Astrocyte of the spinal cord (primary cell): ENCODE measurements around the gene CLIP2.

Experiments
- DNase-seq: peaks from one replicate; pipeline ENCODE4 v3.0.0; 2011; ENCODE audit warnings: low read depth, low spot score
- H3K4me3 ChIP-seq: 2 replicates; pipeline ENCODE4 v1.5.1; 2011; ENCODE audit warnings: low read depth, mild to moderate bottlenecking, low read length, moderate library complexity
- in situ Hi-C: cut with HindIII; loops from 2 replicates; pipeline ENCODE4 v1.10.0; 2017; ENCODE audit warnings: low sequenced_read_pairs
- TF ChIP-seq, protein P1 (sequence below): IDR thresholded peaks from 2 replicates; pipeline ENCODE4 v1.5.1; 2012; ENCODE audit warnings: low read depth, mild to moderate bottlenecking, low read length, inconsistent platforms

CLIP2 gene

DNA sequence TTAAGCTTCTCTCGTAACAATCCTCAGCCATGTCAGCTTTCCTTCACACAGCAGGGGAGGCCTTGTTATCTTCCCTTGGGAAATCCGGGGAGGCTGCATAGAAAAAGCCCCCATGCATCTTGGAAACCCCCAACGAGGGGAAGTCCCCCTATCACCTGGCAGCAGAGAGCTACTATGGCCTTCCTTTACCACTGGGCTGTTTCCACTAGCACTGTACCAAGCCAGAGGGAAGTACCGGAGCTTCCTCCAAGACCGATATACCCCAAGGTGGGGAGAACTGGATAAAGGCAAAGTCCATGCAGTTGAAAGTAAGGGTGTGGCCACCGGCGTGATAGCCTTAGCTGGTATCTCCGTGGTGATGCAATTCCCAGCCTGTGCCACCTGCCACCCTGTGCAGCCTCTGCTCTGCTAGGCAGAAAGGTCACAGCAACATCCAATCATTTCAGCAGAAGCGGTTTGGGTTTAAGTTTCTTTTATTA is 4.4 kb upstream of the CLIP2 start:
- TF ChIP-seq, protein P1, sequence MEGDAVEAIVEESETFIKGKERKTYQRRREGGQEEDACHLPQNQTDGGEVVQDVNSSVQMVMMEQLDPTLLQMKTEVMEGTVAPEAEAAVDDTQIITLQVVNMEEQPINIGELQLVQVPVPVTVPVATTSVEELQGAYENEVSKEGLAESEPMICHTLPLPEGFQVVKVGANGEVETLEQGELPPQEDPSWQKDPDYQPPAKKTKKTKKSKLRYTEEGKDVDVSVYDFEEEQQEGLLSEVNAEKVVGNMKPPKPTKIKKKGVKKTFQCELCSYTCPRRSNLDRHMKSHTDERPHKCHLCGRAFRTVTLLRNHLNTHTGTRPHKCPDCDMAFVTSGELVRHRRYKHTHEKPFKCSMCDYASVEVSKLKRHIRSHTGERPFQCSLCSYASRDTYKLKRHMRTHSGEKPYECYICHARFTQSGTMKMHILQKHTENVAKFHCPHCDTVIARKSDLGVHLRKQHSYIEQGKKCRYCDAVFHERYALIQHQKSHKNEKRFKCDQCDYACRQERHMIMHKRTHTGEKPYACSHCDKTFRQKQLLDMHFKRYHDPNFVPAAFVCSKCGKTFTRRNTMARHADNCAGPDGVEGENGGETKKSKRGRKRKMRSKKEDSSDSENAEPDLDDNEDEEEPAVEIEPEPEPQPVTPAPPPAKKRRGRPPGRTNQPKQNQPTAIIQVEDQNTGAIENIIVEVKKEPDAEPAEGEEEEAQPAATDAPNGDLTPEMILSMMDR: no peak
- no peak for DNase-seq
- in situ Hi-C loops: no loop called here
- no peak overlapping the region for H3K4me3 ChIP-seq

DNA sequence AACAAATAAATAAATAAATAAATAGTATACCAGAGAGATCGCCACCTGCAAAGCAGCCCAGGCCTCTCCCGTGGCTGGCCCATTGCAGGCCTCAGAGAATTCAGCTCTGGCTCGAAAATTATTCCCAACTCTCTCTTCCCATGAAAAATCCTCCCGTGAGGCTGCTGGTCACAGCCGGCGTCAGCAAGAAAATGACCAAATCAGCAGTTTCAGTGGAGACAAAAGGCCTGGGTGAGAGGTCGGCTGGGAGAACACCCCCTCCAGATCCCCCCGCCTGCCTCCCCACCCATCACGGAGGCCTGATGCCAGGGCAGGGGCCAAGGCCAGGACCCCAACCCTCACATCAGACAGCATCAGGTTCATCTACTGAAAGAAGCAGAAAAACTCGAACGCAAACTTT is 3.1 kb upstream of the CLIP2 start:
- in situ Hi-C loops: no loop called here
- no peak for DNase-seq
- H3K4me3 ChIP-seq: no peak overlapping the region

DNA sequence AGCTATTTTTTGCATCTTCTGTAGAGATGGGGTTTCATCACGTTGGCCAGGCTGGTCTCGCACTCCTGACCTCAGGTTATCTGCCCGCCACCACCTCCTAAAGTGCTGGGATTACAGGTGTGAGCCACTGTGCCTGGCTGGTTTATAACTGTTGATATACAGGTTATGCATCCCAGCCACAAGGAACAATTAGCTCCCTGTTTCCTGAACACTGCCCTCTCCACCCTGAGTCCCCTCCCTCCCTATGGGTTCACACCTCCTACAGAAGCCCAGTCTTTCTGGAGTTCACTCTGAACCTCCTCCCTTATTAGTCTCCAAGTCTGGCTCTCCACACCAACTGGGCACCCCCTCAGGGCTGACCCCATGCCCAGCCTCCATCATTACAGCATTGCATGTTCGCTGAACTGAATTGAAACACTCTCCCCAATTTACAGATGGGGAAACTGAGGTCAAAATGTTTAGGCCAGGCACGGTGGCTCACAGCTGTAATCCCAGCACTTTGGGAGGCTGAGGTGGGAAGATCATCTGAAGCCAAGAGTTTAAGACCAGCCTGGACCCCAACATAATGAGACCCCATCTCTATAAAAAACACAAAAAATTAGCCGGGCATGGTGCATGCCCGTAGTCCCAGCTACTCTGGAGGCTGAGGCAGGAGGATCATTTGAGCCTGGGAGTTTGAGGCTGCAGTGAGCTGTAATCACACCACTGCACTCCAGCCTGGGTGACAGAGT is 1.7 kb upstream of the CLIP2 start:
- in situ Hi-C loops: no loop called here
- TF ChIP-seq, protein P1: no peak
- no peak overlapping the region for H3K4me3 ChIP-seq
- no peak for DNase-seq

More for the DNA sequence above, 3.1 kb upstream of the CLIP2 start:
- TF ChIP-seq, protein P1: no peak

DNA sequence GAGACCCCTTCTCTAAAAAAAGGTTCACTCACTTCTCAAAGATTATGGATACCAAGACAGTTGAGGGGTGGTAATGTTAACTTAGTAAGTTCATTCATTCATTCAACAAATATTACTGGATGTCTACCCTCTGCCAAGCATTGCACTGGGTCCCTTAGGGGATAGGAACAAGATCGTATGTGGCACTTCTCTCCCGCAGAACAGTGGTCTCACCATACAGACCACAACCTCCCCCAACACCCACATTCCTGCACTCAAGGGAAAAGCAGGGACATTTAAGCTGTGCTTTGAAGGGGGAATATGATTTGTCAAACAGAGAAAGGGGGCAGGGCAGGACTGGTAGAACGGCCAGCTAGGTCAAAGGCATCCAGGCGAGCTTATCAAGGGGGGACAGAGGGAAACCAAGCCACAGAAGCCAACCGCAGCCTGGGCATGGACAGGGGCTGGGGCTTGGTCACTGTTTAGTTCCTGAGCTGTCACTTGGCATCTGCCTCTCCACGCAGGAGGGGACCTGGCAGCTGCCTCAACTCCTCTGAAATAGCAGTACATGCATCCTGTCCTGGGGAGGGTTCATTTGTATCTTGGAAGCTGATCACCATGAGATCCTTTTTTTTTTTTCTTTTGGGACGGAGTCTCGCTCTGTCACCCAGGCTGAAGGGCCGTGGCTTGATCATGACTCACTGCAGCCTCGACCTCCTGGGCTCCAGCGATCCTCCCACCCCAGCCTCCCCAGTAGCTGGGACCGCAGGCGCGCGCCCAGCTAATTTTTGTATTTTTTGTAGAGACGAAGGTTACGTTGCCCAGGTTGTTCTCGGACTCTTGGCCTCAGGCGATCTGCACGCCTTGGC is 949 bp upstream of the CLIP2 start:
- in situ Hi-C loops: no loop called here
- DNase-seq: peak; percentile 13
- TF ChIP-seq, protein P1: no peak
- H3K4me3 ChIP-seq: no peak overlapping the region

DNA sequence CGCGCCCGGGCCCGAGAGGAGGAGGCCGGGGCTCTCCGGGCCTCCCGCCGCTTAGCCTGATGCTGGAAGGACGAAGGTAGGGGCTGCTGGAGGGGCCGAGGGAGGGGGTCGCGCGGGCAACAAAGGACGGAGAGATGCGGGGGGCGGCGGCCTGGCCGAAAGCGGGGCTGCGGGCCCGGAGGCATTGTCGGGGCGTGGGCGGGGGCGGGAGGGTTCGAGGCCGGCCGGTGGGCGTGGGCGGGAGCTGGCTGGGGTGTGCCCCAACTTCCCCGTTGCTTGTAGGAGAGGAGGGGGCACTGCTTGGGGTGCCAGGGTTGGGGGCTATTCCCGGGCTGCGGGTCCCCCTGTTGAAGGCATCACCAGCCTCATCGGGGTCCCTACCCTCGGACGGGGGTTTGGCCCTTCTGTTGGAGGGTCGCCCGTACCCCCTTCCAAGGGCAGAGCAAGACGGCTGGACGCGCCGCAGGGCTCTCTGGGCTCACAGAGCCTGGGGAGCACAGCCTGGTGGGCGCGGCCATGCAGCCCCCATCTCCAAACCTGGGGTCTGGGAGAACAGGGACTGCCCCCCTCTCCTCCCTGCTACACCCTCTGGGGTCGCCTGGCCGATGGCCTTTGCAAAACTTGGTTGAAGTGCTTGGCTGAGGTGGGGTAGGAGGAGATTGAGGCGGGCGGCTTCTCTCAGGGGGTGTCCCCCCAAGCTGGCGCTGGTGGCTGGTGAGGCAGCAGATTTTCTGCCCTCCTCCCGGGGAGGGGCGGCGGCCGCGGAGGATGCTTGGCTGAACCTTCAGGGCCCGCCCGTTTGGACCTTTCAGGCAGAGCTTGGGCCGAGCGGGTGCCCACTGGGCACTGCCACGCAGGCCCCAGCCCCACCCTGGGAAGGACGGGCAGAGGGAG is 699 bp downstream of the CLIP2 start:
- DNase-seq: no peak
- H3K4me3 ChIP-seq: peak overlapping the region; percentile 80
- in situ Hi-C loops: no loop called here
- TF ChIP-seq, protein P1: no peak

DNA sequence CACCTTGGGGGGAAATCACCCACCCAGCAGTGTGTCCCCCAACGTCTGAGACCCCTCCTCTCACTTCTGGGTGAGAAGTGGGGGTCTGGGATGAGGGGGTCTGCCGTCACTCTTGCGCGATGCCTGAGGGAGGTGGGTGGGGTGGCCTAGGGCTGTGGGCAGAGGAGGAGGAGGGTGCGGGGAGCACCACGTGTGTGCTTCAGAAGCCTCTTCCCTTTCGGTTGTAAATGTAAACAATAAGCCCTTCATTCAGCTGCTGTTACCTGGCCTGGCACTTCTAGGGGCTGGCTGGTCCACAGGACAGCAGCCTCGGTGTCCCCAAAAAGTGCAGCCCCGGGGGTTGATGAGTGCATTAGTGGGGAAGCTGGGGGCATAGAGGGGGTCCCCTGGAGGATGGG is 1.3 kb downstream of the CLIP2 start:
- in situ Hi-C loops: no loop called here
- DNase-seq: no peak
- TF ChIP-seq, protein P1: no peak
- peak overlapping the region; percentile 80 for H3K4me3 ChIP-seq
